GM21515 (cell line): ENCODE measurements around the gene PSMD11.
"Not testable (repeated sequence)": the region's sequence is repeated elsewhere in the genome, so short reads cannot be mapped to it uniquely, and the experiment has no call there.

Experiments
- ATAC-seq: cut with Tn5 transposase; IDR thresholded peaks from one replicate; pipeline ENCODE4 v1.9.1; 2021; ENCODE audit not compliant: unreplicated experiment

Gene PSMD11

DNA sequence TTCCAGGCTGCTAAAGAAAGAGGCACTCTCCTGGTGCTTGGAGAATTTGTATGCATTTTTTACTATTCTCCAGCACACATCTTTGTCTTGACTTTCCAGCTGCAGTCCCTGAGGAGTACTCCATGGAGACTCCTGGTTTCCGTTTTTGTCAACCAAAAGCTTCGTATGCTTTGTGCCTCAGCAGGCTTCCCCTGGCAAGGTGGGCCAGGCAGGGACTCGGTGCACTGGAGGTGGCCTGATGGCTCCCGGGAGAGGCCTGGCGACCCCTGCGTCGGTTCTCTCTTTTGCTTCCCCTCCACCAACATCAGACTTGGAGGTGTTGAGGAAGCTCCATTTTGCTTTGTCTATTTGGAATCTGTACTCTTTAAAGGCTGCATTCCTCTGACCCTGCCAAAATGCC, 66.2 kb downstream of the PSMD11 start:
- ATAC-seq, result no peak

DNA sequence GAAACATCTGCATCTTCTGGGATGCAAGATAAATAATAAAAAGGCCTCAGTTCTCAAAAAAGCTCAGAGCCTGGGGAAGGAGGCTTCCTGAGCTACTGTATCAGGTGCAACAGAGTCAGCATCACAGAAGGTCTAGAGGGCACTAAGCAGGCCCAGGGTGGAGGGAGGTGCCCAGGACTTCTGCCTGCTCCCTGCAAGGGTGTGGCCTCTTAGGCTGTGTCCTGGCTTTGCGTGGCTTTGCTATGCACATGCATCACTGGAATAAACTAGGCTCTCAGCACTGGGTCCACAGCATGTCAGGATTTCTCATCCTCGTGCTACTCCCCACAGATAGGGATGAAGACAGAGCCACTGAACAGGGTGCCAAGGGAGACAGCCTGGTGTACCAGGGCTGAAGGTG, 68.0 kb downstream of the PSMD11 start:
- no peak for ATAC-seq

DNA sequence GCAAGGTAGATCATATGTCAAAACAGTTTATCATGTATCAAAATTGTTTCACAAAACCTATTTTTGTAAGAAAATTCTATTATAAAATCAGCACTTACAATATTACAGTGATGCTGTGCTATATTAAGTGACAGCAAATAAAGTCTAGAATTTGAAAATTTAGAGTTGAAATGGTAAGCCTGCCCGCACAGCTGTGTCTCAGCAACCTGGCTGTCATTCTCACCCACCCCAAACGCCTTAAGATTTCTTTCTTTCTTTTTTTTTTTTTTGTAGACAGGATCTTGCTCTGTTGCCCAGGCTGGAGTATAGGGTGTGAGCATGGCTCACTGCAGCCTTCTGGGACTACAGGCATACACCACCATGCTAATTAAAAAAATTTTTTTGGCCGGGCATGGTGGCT, 69.3 kb downstream of the PSMD11 start:
- no peak for ATAC-seq

DNA sequence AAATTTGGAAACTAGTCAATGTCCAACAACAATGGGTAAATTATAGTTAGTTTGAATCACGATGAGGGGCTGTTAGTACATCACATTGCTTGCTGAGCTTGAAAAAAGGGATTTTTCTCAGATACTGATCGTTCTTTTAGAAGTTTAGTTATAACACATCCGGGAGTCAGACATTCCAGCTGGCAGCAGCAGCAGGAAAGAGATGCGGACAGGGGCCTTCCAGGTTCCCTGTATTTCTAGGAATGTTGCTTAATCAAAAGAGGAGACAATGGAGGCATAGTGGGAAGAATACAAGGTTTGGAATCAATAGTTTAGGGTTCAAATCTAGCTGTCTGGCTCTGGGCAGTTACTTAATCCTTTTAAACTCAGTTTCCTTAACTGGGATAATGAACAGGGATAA, 70.3 kb downstream of the PSMD11 start:
- no peak for ATAC-seq

DNA sequence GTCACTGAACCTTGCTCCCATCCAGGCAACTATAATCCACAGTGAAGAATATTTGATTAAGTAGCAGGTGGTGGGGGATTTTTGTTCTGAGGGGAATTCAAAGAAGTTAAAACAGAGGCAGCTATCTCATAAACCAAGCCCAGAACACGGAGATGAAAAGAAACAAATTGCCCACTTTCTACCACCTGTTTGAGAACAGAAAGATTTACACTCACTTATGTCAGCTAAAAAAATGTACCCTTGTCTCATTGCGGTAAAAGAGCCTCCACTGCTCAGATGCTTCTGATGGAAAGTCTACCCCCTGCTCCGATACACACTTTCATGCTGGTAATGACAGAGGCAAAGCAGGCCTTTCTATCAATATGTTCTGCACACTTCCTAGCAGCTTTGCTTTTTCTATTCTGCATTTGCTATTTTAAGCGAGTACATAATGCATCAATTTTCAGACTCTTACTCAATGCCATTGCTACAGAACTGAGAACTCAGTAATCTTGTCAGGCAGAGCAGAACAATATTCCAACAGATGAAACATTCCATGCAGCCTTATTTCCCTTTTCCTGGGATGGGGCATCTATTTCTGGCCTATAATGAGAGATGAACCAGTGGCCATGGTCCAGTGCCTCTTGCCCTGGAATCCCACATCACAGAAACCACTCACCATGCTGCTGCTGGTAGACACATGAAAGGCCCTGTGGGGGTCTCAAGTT, 71.5 kb downstream of the PSMD11 start:
- no peak for ATAC-seq

DNA sequence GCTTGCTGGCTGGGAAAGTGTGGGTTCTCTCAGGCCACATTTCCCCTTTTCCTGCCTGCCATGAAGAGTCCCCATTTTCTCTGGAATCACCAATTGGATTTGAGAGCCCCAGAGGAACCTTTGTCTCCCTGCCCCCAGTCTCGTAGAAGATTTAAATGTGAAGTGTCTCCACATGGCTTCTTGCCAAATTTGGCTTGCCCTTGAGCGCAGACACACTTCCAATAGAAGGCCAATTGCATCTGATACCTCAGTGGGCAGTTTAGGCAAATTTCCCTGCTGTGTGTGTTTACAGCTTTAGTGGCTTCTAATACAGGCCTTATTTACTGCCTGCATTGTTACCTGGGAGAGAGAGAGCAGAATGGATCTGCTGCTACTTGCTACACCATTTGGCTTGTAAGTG, 72.1 kb downstream of the PSMD11 start:
- ATAC-seq, result no peak

DNA sequence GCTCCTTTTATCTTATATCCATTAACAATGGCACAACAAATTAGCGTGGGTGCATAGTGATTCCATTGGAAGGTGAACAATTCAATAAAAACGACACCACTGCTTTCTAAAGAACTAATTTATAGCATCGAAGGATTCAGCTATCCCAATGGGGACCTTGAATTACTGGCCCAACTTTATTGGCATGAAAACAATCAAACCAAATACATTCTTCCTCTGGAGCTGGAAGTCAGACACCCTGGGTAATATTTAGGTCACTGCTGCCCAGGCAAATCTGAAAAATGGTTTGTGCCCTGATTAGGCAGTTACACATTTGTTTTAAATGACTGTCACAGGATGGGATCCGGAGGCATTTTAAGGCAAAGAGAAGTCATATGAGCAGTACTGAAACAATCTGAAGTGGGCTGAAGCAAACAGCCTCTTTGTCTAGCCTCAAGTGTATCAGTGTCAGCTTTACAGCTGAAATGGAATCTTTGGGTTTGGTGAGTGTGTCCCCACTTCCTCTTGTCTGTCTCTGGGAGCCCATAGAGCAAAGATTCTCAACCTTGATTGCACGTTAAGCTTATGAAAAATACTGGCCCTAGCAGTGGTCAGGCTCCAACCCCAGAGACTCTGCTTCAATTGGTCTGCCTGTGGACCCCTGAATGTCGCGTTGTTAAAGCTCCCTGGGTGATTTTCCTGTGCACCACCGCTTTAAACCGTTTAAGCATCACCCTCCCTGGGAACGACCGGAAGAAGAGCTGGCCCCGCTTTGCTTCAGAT, 72.8 kb downstream of the PSMD11 start:
- ATAC-seq, result no peak

DNA sequence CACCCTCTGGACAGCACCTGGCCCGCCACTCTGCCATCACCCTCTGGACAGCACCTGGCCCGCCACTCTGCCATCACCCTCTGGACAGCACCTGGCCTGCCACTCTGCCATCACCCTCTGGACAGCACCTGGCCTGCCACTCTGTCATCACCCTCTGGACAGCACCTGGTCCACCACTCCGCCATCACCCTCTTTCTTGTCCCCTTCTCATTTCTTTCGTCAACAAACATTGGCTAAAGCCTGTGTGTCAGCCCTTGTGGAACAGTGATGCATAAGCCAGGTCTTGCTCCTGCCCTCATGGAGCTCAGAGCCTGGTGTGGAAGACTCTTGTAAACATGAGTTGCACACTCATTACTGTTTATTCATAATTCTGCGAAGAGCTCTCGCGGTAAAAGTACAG, 73.7 kb downstream of the PSMD11 start:
- no peak for ATAC-seq

DNA sequence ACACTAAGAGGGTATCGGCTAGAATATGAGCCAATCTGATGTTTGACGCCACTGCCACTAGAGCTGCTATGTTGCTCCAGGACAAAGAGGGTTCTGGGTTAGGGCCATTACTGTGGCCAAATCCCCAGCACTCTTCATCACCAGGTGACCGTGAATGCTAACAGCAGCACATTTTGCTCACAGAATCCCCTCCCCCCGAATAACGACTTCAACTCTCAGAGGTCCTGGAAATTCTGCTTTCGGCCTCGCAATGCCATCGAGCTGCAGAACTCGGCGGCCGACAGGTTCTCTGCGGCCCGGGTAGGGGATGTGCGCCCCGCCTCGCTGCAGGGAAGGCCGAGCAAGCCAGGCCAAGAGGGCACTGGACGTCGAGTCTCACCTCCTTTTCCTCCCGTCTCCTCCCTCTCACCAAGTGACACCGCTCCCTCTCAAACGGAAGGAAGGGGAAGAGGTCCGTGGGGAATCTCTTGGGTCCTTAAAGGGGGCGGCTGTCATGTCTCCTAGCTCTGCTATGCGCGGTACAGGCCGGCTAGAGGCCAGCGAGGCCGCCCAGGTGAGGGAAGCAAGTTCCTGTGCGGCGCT, 74.4 kb downstream of the PSMD11 start:
- no peak for ATAC-seq

DNA sequence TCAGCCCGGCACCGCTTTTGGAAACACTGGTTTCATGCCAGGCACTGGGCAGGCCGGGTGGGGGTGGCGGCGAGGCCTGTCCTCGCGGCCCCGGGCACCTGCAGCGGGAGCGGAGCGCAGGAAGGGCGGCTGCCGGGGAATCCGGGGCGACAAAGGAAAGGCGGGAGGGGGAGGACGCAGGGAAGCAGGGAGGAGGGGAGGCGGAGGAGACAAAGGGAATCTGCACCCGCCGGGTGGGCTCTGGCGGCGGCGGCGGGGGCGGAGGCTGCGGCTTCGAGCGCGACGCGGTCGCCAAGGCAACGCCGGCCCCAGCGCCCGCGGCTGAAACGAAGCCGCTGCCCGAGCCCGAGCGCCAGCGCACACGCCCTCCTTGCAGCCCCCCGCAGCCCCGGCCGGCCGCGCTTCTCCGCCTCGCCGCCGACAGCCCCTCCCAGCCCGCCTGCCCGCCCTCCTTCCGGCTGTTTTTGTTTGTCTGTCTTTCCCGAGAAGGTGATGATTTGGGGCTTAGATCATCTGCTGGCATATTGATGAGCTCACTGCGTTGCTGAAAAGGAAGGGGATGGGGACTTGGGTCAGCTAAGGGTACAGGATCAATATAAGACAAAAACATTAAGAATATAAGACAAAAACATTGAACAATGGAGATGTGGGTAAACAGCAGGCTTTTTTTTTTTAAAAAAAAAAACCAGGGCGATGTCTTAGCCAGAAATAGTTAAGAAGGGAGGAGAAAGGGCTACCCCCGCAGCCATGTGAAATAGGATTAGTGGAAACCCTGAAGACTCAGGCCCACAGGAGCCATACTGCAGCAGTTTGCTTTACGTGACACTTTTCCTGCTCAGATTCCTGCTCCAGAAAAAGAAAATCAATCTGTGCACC, 75.2 kb downstream of the PSMD11 start:
- no peak for ATAC-seq

DNA sequence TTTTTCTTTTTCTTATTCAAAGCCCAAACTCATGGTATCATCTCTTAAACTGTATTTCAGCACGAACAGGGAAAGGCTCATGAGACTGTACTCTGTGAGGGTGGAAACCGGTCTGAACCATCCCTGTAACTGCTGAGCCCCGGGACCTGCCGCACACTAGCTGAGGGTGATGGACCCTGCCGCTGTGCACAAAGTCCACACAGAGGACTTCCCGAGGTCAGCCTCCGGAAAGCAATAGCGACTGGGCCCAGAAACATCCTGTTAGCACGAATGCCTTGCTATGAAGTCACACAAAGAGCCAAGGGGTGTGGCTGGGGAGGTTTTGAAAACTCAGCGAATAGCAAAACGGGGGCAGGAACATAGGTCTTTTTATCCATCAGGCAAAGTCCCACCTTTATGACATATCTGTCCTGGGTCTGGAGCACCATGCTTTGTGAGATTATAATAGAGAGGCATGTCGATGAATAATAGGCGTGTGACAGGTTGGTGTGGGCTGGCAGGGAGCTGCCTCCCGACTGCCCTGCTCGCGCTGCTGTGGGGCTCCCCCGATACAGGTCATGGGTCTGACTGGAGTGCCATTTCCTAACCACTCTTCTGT, 75.9 kb downstream of the PSMD11 start:
- ATAC-seq, result no peak

DNA sequence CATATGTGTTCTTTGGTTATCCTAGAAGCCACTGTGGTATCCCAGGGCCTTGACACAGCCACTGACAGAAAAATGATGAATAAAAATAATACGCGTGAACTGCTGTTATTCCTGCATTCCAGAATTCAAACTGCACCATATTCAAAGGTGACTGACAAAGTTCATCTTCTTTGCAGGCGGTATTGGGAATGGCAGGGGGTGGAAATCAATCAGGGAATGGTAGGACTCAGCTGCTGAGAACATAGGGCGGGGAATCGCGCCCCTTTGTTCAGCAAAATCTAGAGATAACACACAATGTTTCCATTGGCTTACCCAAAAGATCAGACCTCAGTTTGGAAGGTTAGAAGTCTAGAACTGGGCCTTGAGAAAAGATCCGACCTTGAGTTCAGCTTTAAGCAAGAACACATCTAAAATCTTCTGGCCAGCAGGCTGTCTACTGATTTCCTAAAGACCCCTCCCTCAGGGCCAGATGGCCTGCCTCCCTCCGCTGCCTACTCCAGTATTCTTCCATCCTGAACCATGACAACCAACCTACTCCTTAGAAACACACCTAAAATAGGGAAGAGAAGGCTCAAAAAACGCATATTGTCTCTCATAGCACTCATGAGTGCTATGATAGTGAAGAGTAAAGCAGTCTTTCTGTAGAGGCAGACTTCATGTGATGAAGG, 76.6 kb downstream of the PSMD11 start:
- no peak for ATAC-seq

DNA sequence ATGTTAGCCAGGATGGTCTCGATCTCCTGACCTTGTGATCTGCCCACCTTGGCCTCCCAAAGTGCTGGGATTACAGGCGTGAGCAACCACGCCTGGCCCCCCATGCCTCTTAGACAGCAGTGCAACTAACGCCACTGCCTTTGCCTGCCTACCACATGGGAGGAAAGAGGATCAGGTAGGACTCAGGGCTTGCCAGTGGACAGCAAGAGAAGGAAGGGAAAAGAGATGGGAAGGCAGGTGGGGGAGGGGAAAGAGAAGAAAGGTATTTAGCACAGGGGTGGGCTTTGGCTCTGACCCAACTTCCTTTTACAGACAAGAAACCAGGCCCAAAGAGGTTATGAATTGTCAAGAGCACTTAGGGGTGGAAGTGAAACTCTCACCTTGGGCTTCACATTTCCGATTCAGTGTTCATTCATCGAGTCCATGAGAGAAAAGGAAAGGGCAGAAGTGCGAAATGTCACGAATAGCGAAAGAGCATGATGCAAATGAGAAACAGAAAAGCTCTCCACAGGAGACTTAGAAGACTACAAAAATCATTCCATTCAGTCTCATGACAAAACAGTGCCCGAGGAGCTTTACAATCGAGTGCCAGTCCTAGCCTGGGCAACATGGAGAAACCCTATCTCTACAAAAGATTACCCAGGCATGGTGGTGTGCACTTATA, 78.8 kb downstream of the PSMD11 start:
- peak; percentile 47 for ATAC-seq

DNA sequence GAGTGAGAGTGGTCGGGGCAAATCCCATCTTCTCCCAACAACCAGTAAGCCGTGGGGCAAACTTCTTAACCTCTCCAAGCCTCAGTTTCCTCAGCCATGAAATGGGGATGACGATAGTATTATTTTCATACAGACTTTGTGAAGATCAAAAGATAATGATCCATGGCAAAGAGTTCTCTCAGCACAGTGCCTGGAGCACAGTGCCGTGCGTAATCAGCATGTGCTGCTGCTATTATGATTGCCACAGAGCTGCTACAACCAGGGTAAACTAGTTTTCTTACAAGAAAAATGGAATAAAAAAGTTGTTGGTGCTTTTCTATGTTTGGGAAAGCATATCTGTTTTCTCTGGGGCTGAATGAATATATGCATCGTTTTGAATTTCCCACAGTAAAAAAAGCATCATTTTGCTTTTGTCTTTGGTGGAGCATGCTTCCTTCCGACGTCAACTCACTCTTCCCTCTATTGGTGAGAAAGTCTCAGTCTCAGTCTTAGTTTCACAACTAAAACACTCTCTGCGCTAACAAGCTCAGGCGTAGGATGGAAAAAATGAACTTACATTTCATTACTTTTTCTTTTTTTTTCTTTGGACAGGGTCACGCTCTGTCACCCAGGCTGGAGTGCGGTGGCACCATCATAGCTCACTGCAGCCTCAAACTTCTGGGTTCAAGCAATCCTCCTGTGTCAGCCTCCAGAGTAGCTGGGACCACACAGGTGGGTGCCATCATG, 79.7 kb downstream of the PSMD11 start:
- no peak for ATAC-seq

DNA sequence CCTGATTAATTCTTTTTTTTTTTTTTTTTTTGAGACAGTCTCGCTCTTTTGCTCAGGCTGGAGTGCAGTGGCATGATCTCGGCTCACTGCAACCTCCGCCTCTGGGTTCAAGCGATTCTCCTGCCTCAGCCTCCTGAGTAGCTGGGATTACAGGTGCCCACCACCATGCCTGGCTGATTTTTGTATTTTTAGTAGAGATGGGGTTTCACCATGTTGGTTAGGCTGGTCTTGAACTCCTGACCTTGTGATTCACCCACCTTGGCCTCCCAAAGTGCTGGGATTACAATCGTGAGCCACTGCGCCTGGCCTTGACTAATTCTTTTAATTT, 80.2 kb downstream of the PSMD11 start:
- ATAC-seq, result not testable (repeated sequence)

DNA sequence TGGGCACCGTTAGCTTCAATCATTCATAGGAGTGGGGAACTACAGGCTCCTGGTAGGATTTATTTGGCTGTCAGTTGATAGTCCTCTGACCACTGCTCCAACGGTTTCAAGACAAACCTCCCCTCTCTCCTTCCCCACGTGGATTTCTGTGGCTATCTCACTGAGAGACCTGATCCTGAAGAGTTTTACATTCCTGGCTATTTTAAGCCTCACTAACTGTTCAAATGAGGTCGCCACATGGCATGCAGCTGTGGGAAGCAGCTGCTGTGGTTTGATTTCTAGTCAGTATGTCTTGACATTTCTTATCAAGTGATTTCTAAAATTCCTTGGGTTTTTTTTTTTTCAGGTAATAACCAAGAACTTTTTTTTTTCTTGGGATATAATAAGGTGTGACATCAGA, 80.8 kb downstream of the PSMD11 start:
- no peak for ATAC-seq

DNA sequence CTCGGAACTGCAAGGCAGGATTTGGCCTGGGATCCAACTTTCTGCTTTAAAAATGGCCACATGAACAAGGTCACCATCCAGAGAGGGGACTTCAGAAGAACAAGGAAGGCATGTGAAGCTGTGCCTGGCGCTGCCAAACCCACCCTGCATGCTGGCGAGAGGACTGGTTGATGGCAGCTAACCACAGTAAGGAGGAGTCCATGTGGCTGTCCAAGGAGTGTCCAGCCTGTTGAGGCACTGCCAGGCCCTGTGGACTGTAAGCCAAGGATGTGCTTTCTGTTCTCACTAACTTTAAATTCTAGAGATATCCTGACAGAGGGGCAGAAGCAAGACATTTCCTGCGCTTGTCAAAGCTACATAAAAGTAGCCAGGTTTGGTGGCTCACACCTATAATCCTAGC, 82.8 kb downstream of the PSMD11 start:
- no peak for ATAC-seq

DNA sequence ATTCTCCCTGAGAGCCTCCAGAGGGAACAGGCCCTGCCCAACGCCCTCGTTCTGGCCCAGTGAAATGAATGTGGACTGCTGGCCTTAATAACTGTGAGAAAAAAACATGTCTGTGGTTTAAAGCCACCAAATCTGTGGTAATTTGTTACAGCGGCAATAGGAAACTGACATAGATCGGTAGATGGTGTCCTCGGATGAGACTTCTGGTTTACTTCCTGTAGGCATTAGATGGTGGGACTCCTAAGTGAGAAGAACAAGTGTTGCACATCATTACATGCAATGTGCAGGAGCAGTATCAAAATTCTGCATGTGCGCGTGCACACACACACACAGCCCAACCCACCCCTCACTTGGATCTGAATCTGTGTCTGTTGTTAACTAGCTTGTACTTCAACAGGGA, 84.5 kb downstream of the PSMD11 start:
- ATAC-seq, result no peak

DNA sequence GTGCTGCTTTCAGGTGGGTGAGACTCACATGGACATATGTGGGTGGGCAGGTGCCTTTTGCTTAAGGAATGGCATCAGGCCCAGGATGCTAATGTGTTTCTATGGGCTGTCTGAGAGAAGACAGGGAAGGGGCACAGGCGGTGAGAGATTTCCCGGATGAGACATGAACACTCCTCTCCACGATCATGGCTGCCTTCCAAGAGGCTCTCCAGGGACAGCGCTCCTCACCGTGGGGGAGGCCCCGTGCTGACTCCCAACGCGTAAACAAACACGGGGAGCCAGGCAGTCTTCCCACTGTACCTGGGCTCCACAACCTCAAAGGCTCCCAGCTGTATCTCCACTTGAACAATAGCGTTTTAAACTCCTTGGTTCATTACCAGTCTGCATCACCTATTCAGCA, 85.3 kb downstream of the PSMD11 start:
- ATAC-seq, result no peak
